Vagina (tissue), 2 donors: ENCODE results near the gene ZNF592. TPM values are rescaled to one million over a fixed set of nuclear protein-coding genes. Genes with fewer than 3 reads are reported as not detected.

Experiments
- DNase-seq, 2 donors: peaks; one replicate each; pipeline ENCODE4 v3.0.0-alpha.2; 2017; ENCODE audit errors: extremely low spot score in 2 of 2
- H3K27ac ChIP-seq: fragments of 200-600 bp; sonication (generic); one replicate; pipeline ENCODE4 v1.5.1; 2019
- H3K27me3 ChIP-seq: fragments of 200-600 bp; sonication (generic); one replicate; pipeline ENCODE4 v1.5.1; 2019
- H3K36me3 ChIP-seq, 2 donors: fragments of 200-600 bp; sonication (generic); one replicate each; pipeline ENCODE4 v1.5.1; 2017 to 2019
- H3K4me1 ChIP-seq: fragments of 200-600 bp; sonication (generic); one replicate; pipeline ENCODE4 v1.5.1; 2019
- H3K4me3 ChIP-seq, 2 donors: fragments of 200-600 bp; sonication (generic); 1 replicate in 1 of 2; 2 replicates in 1 of 2; pipeline ENCODE4 v1.5.1; 2016 to 2019
- H3K9me3 ChIP-seq: fragments of 200-600 bp; sonication (generic); one replicate; pipeline ENCODE4 v1.5.1; 2019
- CTCF ChIP-seq, 3 experiments: fragments of 450-650 bp in 2 of 3; fragments of 200-600 bp in 1 of 3; sonication (generic) in 1 of 3; IDR thresholded peaks; one replicate each; pipeline ENCODE4 v1.5.1; 2017 to 2019; ENCODE audit warnings: antibody characterized with exemption in 3 of 3, mild to moderate bottlenecking in 2 of 3, moderate library complexity in 2 of 3
- POLR2A ChIP-seq, 2 donors: fragments of 450-650 bp; IDR thresholded peaks; one replicate each; pipeline ENCODE4 v1.6.1; 2017; ENCODE audit warnings: antibody characterized with exemption in 2 of 2, mild to moderate bottlenecking in 2 of 2, moderate library complexity in 2 of 2
- POLR2AphosphoS5 ChIP-seq, 2 donors: sonication (generic); formaldehyde crosslinking; IDR thresholded peaks; one replicate each; pipeline ENCODE4 v1.9.0; 2017; ENCODE audit warnings: antibody characterized with exemption in 2 of 2, mild to moderate bottlenecking in 2 of 2, low read depth in 1 of 2; ENCODE audit not compliant: insufficient read depth in 1 of 2
- intact Hi-C: fragments of 100-400 bp; cut with DNase I; formaldehyde crosslinking; loops from one replicate; pipeline ENCODE4 v1.15.1; 2023
- total RNA-seq: library from RNA; depleted of rRNA; stranded (reverse); fragments of >200 nt; gene quantifications from one replicate; pipeline ENCODE4 v1.2.3, GENCODE V29; 2016

Gene ZNF592
- total RNA-seq, 1 donor from 2014 or later: 21.6 TPM

GRCh38 chr15:84833447-84834228 is 85.2 kb downstream of the ZNF592 start:
- Histone ChIP-seq H3K27ac (no peak overlapping the region), H3K9me3 (no peaks in the 10 kb centered on the region), H3K27me3 (no peaks in the 10 kb centered on the region), H3K4me3 (no peak overlapping the region), H3K4me1 (peaks cover 8% of the 10 kb centered on the region), H3K36me3 (no peaks in the 10 kb centered on the region)
- intact Hi-C loops: loop anchor here (5.0 kb wide), 1 partner anchor 89 kb away; no protein-coding TSS in a partner anchor
- TF ChIP-seq CTCF (IDR thresholded peaks at IDR 0.05) (no peak), POLR2A (IDR thresholded peaks at IDR 0.05) (no peak), POLR2AphosphoS5 (IDR thresholded peaks at IDR 0.05; ENCODE audit: insufficient read depth in 1 of 2, low read depth in 1 of 2) (no peak)
- DNase-seq: no peak

GRCh38 chr15:84834229-84834955 is 86.0 kb downstream of the ZNF592 start:
- no peak for DNase-seq
- H3K4me1 ChIP-seq: peaks cover 7% of the 10 kb centered on the region
- no peak overlapping the region for H3K27ac ChIP-seq
- H3K27me3 ChIP-seq: no peaks in the 10 kb centered on the region
- intact Hi-C loops: loop anchor here (5.0 kb wide), 1 partner anchor 88 kb away; no protein-coding TSS in a partner anchor
- TF ChIP-seq POLR2A (IDR thresholded peaks at IDR 0.05): no peak
- TF ChIP-seq CTCF (IDR thresholded peaks at IDR 0.05): no peak
- TF ChIP-seq POLR2AphosphoS5 (IDR thresholded peaks at IDR 0.05; ENCODE audit: insufficient read depth in 1 of 2, low read depth in 1 of 2): no peak
- no peaks in the 10 kb centered on the region for H3K36me3 ChIP-seq
- H3K9me3 ChIP-seq: no peaks in the 10 kb centered on the region
- no peak overlapping the region for H3K4me3 ChIP-seq

- Histone ChIP-seq H3K27me3 (no peaks in the 10 kb centered on the region), H3K36me3 (no peaks in the 10 kb centered on the region), H3K9me3 (no peaks in the 10 kb centered on the region), H3K27ac (no peak overlapping the region), H3K4me3 (no peak overlapping the region), H3K4me1 (peaks cover 7% of the 10 kb centered on the region)
- intact Hi-C loops: loop anchor here (5.0 kb wide), 1 partner anchor 87 kb away; no protein-coding TSS in a partner anchor
- no peak for DNase-seq
- TF ChIP-seq POLR2A (IDR thresholded peaks at IDR 0.05) (no peak), POLR2AphosphoS5 (IDR thresholded peaks at IDR 0.05; ENCODE audit: insufficient read depth in 1 of 2, low read depth in 1 of 2) (no peak)
These were observed 86.6 kb downstream of the ZNF592 start for GRCh38 chr15:84834969-84835368.

GRCh38 chr15:84835661-84836337 is 87.4 kb downstream of the ZNF592 start:
- Histone ChIP-seq H3K4me1 (peaks cover 14% of the 10 kb centered on the region), H3K27ac (no peak overlapping the region), H3K9me3 (no peaks in the 10 kb centered on the region), H3K36me3 (no peaks in the 10 kb centered on the region), H3K27me3 (no peaks in the 10 kb centered on the region), H3K4me3 (no peak overlapping the region)
- DNase-seq: no peak
- TF ChIP-seq POLR2AphosphoS5 (IDR thresholded peaks at IDR 0.05; ENCODE audit: insufficient read depth in 1 of 2, low read depth in 1 of 2) (no peak), POLR2A (IDR thresholded peaks at IDR 0.05) (no peak), CTCF (IDR thresholded peaks at IDR 0.05) (no peak)
- intact Hi-C loops: no loop called here

GRCh38 chr15:84836844-84837243 is 88.5 kb downstream of the ZNF592 start:
- TF ChIP-seq POLR2AphosphoS5 (IDR thresholded peaks at IDR 0.05; ENCODE audit: insufficient read depth in 1 of 2, low read depth in 1 of 2) (no peak), POLR2A (IDR thresholded peaks at IDR 0.05) (no peak), CTCF (IDR thresholded peaks at IDR 0.05) (no peak)
- H3K27ac ChIP-seq: no peak overlapping the region
- no peak overlapping the region for H3K4me3 ChIP-seq
- no peaks in the 10 kb centered on the region for H3K9me3 ChIP-seq
- peaks cover 13% of the 10 kb centered on the region for H3K4me1 ChIP-seq
- intact Hi-C loops: no loop called here
- H3K36me3 ChIP-seq: no peaks in the 10 kb centered on the region
- no peak for DNase-seq
- no peaks in the 10 kb centered on the region for H3K27me3 ChIP-seq
